OCI-LY1 (cell line): ENCODE results near the gene PTPRN2.

Experiments used
- H2AFZ ChIP-seq: fragments of 200-600 bp; sonication (generic), shearing (Covaris generic); 2 replicates; pipeline ENCODE4 v1.6.0; 2014; ENCODE audit warnings: antibody characterized with exemption, mild to moderate bottlenecking, low read length
- H3F3A ChIP-seq: fragments of 200-600 bp; sonication (generic), shearing (Covaris generic); 2 replicates; pipeline ENCODE4 v1.6.0; 2014; ENCODE audit warnings: mild to moderate bottlenecking, antibody characterized with exemption, low read length, moderate library complexity; ENCODE audit not compliant: insufficient read depth
- H3K27ac ChIP-seq: fragments of 200-600 bp; sonication (generic); 2 replicates; pipeline ENCODE4 v1.5.1; 2014; ENCODE audit warnings: low read length, mixed run types, mild to moderate bottlenecking, low read depth; ENCODE audit not compliant: poor library complexity, severe bottlenecking
- H3K27me3 ChIP-seq: fragments of 200-600 bp; sonication (generic); 2 replicates; pipeline ENCODE4 v1.6.0; 2014; ENCODE audit warnings: antibody characterized with exemption, mild to moderate bottlenecking, low read length, moderate library complexity; ENCODE audit not compliant: insufficient read depth
- H3K36me3 ChIP-seq: fragments of 200-600 bp; sonication (generic); 2 replicates; pipeline ENCODE4 v1.6.1; 2014; ENCODE audit warnings: mild to moderate bottlenecking, antibody characterized with exemption, low read length, moderate library complexity, mixed read lengths; ENCODE audit not compliant: insufficient read depth
- H3K4me1 ChIP-seq: fragments of 200-600 bp; sonication (generic); 2 replicates; pipeline ENCODE4 v1.5.1; 2014; ENCODE audit warnings: mild to moderate bottlenecking, low read length, moderate library complexity; ENCODE audit not compliant: insufficient read depth, severe bottlenecking
- H3K4me2 ChIP-seq: fragments of 200-600 bp; sonication (generic), shearing (Covaris generic); 2 replicates; pipeline ENCODE4 v1.6.1; 2014; ENCODE audit warnings: low read length
- H3K4me3 ChIP-seq: fragments of 200-600 bp; sonication (generic); 2 replicates; pipeline ENCODE4 v1.5.1; 2014; ENCODE audit warnings: low read length, low read depth, mild to moderate bottlenecking, mixed read lengths; ENCODE audit not compliant: poor library complexity, severe bottlenecking
- H3K79me2 ChIP-seq: fragments of 200-600 bp; shearing (Covaris generic); 2 replicates; pipeline ENCODE4 v1.6.1; 2016; ENCODE audit warnings: mixed run types, low read length, mixed read lengths; ENCODE audit not compliant: insufficient read depth
- H3K9ac ChIP-seq: fragments of 200-600 bp; sonication (generic), shearing (Covaris generic); 2 replicates; pipeline ENCODE4 v1.6.1; 2014; ENCODE audit warnings: mild to moderate bottlenecking, low read length, mixed read lengths
- H3K9me2 ChIP-seq: fragments of 200-600 bp; sonication (generic), shearing (Covaris generic); 2 replicates; pipeline ENCODE4 v1.6.1; 2014; ENCODE audit warnings: low read depth, mild to moderate bottlenecking, low read length, mixed read lengths
- H3K9me3 ChIP-seq: fragments of 200-600 bp; shearing (Covaris generic); 2 replicates; pipeline ENCODE4 v1.6.1; 2014; ENCODE audit warnings: low read length, mixed read lengths
- H4K20me1 ChIP-seq: fragments of 200-600 bp; sonication (generic), shearing (Covaris generic); 2 replicates; pipeline ENCODE4 v1.6.0; 2016; ENCODE audit warnings: mild to moderate bottlenecking, low read length; ENCODE audit not compliant: insufficient read depth
- EZH2 ChIP-seq: fragments of 200-600 bp; sonication (generic), shearing (Covaris generic); IDR thresholded peaks from 2 replicates; pipeline ENCODE4 v1.8.0; 2017; ENCODE audit warnings: borderline replicate concordance, mixed run types, mild to moderate bottlenecking, antibody characterized with exemption, low read length, moderate library complexity, mixed read lengths
- TF ChIP-seq, protein P1 (sequence below): fragments of 200-600 bp; sonication (generic), shearing (Covaris generic); IDR thresholded peaks from 2 replicates; pipeline ENCODE4 v1.5.1; 2017; ENCODE audit warnings: mild to moderate bottlenecking, antibody characterized with exemption, low read length, moderate library complexity, mixed read lengths

Gene PTPRN2

GRCh38 chr7:158141806-158142518 is 445.7 kb downstream of the PTPRN2 start:
- TF ChIP-seq EZH2, result no peak
- TF ChIP-seq, protein P1, sequence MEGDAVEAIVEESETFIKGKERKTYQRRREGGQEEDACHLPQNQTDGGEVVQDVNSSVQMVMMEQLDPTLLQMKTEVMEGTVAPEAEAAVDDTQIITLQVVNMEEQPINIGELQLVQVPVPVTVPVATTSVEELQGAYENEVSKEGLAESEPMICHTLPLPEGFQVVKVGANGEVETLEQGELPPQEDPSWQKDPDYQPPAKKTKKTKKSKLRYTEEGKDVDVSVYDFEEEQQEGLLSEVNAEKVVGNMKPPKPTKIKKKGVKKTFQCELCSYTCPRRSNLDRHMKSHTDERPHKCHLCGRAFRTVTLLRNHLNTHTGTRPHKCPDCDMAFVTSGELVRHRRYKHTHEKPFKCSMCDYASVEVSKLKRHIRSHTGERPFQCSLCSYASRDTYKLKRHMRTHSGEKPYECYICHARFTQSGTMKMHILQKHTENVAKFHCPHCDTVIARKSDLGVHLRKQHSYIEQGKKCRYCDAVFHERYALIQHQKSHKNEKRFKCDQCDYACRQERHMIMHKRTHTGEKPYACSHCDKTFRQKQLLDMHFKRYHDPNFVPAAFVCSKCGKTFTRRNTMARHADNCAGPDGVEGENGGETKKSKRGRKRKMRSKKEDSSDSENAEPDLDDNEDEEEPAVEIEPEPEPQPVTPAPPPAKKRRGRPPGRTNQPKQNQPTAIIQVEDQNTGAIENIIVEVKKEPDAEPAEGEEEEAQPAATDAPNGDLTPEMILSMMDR, result no peak
- no peaks in the 10 kb centered on the region for H3K9me3 ChIP-seq
- H3F3A ChIP-seq, result no peaks in the 10 kb centered on the region
- no peaks in the 10 kb centered on the region for H3K79me2 ChIP-seq
- H3K27me3 ChIP-seq, result no peaks in the 10 kb centered on the region
- H2AFZ ChIP-seq, result no peak overlapping the region
- no peaks in the 10 kb centered on the region for H3K36me3 ChIP-seq
- H3K4me2 ChIP-seq, result no peak overlapping the region
- H3K4me1 ChIP-seq, result no peaks in the 10 kb centered on the region
- no peak overlapping the region for H3K4me3 ChIP-seq
- no peak overlapping the region for H3K27ac ChIP-seq
- H3K9me2 ChIP-seq, result no peaks in the 10 kb centered on the region
- H3K9ac ChIP-seq, result no peak overlapping the region
- H4K20me1 ChIP-seq, result no peaks in the 10 kb centered on the region

DNA sequence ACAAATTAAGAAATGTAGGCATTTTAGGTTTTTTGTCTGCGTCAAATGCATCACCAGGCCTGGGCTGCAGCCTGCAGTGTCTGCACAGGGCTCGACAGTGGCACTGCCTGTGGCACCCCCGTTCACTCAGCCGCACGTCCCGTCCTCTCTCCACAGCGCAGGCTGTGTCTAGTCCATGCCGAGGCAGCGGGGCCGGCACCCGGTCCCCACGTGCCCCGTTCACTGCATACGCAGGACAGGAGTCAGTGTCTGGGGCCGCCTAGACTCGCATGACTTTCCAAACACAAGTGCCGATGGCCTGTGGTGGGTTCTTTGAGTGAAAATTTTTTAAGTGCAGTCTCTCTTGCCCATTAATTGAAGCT is 446.4 kb downstream of the PTPRN2 start:
- H3K27me3 ChIP-seq, result no peaks in the 10 kb centered on the region
- no peaks in the 10 kb centered on the region for H3K36me3 ChIP-seq
- H3F3A ChIP-seq, result no peaks in the 10 kb centered on the region
- H3K4me1 ChIP-seq, result no peaks in the 10 kb centered on the region
- H3K4me2 ChIP-seq, result no peak overlapping the region
- H3K9me3 ChIP-seq, result no peaks in the 10 kb centered on the region
- H2AFZ ChIP-seq, result no peak overlapping the region
- H3K27ac ChIP-seq, result no peak overlapping the region
- no peak overlapping the region for H3K9ac ChIP-seq
- TF ChIP-seq, protein P1, result no peak
- TF ChIP-seq EZH2, result no peak
- H3K79me2 ChIP-seq, result no peaks in the 10 kb centered on the region
- no peaks in the 10 kb centered on the region for H3K9me2 ChIP-seq
- H3K4me3 ChIP-seq, result no peak overlapping the region
- no peaks in the 10 kb centered on the region for H4K20me1 ChIP-seq

DNA sequence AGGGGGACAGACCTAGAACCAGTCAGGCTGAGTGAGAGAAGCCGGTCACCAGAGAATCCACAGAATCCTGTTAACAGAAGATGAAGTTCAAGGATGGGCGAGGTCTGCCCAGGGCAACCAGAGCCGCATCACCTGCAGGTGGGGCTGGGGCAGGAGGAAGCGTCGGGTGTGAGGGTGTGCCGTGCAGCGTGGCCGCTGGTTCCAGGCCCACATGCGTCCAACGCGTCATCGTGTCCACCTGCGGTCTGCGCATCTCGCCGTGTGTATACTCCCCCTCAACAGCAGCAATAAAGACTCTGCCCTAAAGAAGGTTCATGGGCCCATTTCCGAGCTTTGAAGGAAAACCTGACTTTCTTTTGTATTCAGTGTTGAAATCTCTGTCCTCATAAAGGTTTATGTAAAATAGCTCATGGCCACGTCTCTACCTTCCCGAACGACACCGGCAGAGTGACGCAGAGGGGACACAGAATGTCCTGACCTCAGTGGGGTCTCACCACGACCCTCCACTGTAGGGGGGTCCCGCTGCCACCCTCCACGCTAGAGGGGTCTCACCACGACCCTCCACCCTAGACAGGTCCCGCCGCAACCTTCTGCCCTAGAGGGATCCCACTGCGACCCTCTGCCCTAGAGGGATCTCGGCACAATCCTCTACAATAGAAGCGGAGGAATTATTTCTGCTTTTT is 446.9 kb downstream of the PTPRN2 start:
- Histone ChIP-seq H3K27ac (no peak overlapping the region), H3K9me3 (no peaks in the 10 kb centered on the region), H3K27me3 (no peaks in the 10 kb centered on the region), H3K79me2 (no peaks in the 10 kb centered on the region), H3F3A (no peaks in the 10 kb centered on the region), H2AFZ (no peak overlapping the region), H3K4me3 (no peak overlapping the region), H4K20me1 (no peaks in the 10 kb centered on the region), H3K36me3 (no peaks in the 10 kb centered on the region), H3K9me2 (no peaks in the 10 kb centered on the region), H3K4me1 (no peaks in the 10 kb centered on the region), H3K9ac (no peak overlapping the region), H3K4me2 (no peak overlapping the region)
- TF ChIP-seq, protein P1, result no peak
- TF ChIP-seq EZH2, result no peak
